GM12874 (cell line): ENCODE results near the gene FABP3.

Source experiments
- TF ChIP-seq, protein P1 (sequence below): IDR thresholded peaks from 2 replicates; pipeline ENCODE4 v1.5.1; 2011; ENCODE audit warnings: low read depth, mild to moderate bottlenecking, control low read depth, low read length, moderate library complexity; ENCODE audit not compliant: insufficient read depth

FABP3 gene

DNA sequence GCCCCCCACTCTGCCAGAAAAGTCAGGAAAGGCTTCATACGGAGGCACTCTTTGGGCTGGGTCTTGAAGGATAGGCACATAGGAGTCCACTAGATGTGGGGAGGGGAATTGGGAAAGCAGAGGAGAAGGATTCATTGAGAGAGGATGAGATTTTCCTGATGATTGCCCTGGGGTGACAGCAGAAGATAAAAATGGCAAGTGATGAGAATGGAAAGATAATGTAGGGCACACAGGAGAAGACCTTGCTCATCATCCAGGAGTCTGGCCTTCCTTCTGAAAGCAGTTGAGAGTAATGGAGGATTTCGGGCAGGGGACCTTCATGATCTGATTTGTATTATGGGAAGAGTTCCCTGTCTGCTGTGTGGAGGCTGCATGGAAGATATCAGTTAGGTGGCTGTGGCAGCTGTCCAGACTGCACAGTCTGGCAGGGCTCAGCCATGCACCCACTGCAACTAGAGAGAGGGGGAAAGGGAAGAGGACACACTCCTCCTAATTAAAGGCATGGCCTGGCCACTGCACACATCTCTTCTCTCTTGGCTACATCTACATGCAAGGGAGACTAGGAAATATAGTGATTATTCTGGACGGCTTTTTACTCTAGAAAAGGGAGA lies 9.6 kb upstream of the FABP3 start:
- TF ChIP-seq, protein P1, sequence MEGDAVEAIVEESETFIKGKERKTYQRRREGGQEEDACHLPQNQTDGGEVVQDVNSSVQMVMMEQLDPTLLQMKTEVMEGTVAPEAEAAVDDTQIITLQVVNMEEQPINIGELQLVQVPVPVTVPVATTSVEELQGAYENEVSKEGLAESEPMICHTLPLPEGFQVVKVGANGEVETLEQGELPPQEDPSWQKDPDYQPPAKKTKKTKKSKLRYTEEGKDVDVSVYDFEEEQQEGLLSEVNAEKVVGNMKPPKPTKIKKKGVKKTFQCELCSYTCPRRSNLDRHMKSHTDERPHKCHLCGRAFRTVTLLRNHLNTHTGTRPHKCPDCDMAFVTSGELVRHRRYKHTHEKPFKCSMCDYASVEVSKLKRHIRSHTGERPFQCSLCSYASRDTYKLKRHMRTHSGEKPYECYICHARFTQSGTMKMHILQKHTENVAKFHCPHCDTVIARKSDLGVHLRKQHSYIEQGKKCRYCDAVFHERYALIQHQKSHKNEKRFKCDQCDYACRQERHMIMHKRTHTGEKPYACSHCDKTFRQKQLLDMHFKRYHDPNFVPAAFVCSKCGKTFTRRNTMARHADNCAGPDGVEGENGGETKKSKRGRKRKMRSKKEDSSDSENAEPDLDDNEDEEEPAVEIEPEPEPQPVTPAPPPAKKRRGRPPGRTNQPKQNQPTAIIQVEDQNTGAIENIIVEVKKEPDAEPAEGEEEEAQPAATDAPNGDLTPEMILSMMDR: no peak

DNA sequence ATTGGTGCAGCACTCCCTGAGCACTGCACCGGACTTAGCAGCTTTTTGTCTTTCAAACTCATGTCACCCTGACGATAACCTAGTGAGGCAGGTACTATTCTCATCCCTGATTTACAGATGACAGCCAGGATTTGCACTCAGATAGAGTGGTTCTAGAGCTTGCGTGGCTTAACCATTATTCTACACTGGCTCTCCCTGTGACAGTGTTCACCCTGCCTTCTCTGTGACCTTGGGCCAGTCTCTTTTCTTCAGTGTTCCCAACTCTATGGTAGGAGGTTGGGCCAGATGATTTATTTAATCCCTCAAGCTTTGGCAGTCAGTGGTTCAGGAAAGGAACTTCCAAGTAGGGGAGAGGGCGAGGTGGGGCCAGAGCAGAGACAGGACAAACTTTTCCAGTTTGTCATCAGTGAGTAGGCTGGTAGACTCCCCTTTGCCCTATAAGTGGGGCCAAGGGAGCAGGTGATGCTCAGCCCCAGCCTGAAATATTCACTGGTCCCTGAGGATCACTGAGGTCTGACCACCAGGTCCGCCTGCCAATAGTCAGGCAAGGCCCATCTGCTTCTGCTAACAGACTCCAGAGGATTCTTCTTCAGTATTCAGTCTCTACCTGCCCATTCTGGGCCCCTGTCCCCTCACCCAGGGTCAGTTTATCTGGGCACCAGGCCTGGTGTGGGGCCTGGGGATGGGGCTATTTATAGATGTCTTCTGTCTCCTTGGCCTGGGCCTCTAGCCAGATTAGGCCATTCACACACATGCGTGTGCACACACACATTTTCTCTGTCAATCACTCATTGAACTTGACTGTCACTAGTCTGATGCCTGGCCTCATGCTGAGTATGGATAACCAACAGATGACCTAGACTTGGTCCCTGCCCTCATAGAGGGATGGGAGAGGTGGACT lies 8.8 kb upstream of the FABP3 start:
- TF ChIP-seq, protein P1: no peak

DNA sequence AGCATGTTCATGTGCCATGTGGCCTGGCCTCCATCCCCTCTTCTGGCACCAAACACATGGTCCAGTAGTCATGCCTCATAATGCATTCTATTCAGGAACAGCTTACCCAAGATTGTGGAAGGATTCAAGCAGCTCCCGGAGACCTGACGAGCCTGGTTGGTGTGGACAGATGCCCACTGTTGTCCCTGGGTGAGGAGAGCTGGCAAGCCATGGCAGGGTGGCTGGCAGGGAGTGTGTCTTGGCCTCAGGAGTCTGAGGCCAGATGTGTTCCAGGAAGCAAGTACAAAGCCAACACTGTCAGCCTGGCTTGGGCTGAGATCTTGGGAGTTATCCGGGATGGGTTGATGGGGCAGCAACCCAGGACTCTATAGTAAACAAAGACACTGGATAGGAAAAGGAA lies 7.3 kb upstream of the FABP3 start:
- TF ChIP-seq, protein P1: no peak

DNA sequence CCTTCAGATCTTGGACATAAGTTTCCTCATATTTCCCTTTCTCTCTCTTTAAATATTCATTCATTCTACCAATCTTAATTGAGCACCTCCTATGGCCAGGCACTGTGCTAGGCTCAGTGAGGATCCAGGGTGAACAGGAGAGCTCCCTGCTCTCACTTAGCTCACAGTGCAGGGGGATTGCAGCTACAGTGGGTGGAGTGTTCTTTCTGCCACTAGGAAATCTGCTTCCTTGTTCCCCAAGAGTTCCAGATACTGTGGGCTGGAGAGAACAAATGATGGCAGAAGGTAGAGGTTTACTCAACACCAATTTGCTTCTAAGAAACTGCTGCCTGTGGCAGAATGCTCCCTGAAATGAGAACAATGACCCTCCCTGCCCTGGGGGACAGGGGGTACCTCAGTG lies 5.1 kb upstream of the FABP3 start:
- TF ChIP-seq, protein P1: no peak

DNA sequence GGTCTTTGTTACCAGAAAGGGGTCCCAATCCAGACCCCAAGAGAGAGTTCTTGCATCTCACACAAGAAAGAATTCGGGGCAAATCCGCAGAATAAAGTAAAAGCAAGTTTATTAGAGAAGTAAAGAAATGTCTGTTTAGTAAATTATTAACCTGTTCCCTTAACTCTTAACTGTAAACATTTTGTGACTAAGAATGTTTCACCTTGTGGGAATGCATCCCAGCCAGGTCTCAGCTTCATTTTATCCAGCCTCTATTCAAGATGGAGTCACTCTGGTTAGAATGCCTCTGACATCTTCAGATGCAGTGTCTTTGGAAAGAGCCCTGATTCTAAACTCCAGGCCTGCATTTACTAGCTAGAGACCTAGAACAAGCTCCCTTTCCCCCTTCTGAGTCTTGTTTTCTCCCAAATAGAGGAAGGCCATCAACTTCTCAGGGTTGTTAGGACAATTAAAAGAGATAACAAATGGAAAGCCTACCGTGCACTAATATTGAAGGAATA lies 4.5 kb upstream of the FABP3 start:
- TF ChIP-seq, protein P1: no peak

DNA sequence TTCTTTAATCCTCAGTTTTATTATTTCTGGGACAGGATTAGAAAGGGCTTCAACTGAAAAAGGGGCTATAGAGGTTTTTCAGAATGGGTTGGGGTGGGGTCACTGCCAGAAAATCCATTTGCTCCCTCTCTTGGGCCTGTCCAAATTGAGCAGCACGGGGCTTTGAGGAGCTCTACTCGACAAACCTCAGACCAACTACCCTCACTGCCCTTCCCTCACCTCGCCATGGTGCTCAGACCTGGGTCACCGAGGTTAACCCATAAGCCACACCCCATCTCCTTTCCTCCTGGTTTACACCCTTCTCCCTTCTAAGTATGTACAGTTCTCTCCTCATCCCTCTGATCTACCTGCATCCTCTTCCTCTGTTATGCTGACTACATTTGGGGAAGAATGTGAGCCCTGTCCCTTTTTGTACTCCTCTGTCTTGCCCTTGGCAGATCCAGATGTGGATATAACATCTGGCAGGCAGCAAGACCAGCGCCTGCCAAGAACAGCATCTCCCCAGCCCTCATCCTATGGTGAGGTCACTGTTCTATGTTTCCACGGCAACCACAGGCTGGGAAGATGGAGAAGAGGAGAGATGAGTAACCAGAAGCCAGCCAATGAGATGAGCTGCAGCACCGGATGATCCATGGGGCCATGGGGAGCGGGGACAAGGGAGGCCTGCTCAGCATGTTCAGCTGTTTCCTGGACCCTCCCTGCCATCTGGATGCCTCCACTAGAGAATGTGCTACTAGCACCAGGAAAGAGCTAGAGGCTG lies 3.7 kb upstream of the FABP3 start:
- TF ChIP-seq, protein P1: no peak

DNA sequence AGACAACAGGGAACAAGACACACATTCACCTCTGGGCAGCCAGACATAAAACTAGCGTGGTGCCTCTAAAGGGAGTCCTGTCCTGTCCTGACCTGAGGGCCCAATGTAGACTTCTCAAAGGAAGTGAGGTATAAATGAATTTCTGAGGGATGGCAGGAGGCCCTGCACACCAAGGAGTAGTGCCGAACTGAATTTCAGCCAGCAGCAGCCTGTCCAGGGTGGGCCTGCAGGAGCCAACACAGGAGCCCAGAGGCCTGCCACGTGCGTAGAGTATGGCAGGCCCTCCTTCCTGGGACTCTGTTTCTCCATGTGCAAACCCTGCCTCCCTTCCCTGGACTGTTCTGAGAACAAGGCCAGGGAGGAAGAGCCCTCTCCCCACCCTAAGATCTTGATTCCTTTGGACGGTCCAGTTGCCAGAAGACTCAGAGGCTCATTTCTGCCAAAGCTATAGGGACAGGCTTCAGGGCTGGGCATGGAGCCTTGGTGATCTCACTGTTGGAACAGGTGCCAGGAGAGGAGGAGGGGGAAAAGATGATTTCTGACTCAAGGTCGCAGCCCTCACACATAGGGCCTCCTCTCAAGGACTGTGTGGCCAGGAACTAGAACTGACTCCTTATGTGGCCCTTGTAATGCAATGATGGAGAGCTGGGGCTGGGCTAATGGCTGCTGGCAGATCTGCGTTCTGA lies 1.8 kb upstream of the FABP3 start:
- TF ChIP-seq, protein P1: no peak
